HCT116 (cell line): ENCODE measurements around the gene SYT9. TPM values are rescaled to one million over a fixed set of nuclear protein-coding genes. Genes with fewer than 3 reads are reported as not detected.

Experiments used
- ATAC-seq: fragments of 200-7000 bp; cut with Tn5 transposase; 2 replicates; pipeline ENCODE4 v1.9.1; 2020; ENCODE audit warnings: mild to moderate bottlenecking, moderate library complexity
- BruUV-seq: library from RNA; stranded (reverse); fragments of 400-500 nt; replicated peaks from 2 replicates; lab custom pipeline; 2021; lab: Mats Ljungman, UMichigan
- CTCF ChIA-PET: fragments of 300-600 bp; sonication (Branson Sonifier 250); formaldehyde crosslinking; loops from one replicate; lab custom pipeline; 2021; ENCODE audit warnings: antibody characterized with exemption; lab: Charles Lee
- POLR2A ChIA-PET: fragments of 300-600, 350-600 bp; sonication (Branson Sonifier 250); formaldehyde crosslinking; loops from one replicate; lab custom pipeline; 2021; ENCODE audit warnings: antibody characterized with exemption; lab: Charles Lee
- RAD21 ChIA-PET, 2 experiments: fragments of 300-600 bp; sonication (Branson Sonifier 250); formaldehyde crosslinking; loops; one replicate each; lab custom pipeline; 2023; ENCODE audit warnings: low total read pairs in 2 of 2; ENCODE audit not compliant: uncharacterized antibody in 2 of 2, unreplicated experiment in 2 of 2, low non-redundant PET in 1 of 2; lab: Charles Lee
- DNase-seq: peaks from one replicate; pipeline ENCODE4 v3.0.0-alpha.2; 2010; ENCODE audit warnings: low read depth, low spot score
- H2AFZ ChIP-seq: fragments of 200-600 bp; shearing (Covaris generic), sonication (generic); 2 replicates; pipeline ENCODE4 v1.6.1; 2017; ENCODE audit warnings: low read depth, mixed run types, mixed read lengths, antibody characterized with exemption, low read length; ENCODE audit not compliant: poor library complexity, severe bottlenecking
- H3K27ac ChIP-seq: 2 replicates; pipeline ENCODE4 v1.5.1; 2012; ENCODE audit warnings: low read depth, low read length
- H3K27me3 ChIP-seq: fragments of 200-600 bp; sonication (generic); 2 replicates; pipeline ENCODE4 v1.6.1; 2016; ENCODE audit warnings: mixed run types, low read length, mixed read lengths; ENCODE audit not compliant: insufficient read depth
- H3K36me3 ChIP-seq, 2 experiments: fragments of 200-500 bp in 1 of 2; fragments of 200-600 bp in 1 of 2; sonication (Bioruptor generic) in 1 of 2; sonication (generic) in 1 of 2; 2 replicates each; pipeline versions ENCODE4 v1.5.1 to v1.6.1; 2014 to 2016; ENCODE audit warnings: low read length in 2 of 2, inconsistent platforms in 1 of 2, mixed read lengths in 1 of 2, mixed run types in 1 of 2; ENCODE audit not compliant: insufficient read depth in 2 of 2, control insufficient read depth in 1 of 2
- H3K4me1 ChIP-seq, 2 experiments: fragments of 200-600 bp in 1 of 2; sonication (generic) in 1 of 2; 2 replicates each; pipeline versions ENCODE4 v1.5.1 to v1.6.1; 2012 to 2017; ENCODE audit warnings: low read length in 2 of 2, inconsistent platforms in 1 of 2, mild to moderate bottlenecking in 1 of 2, mixed read lengths in 1 of 2, mixed run types in 1 of 2, moderate library complexity in 1 of 2; ENCODE audit not compliant: insufficient read depth in 2 of 2, control insufficient read depth in 1 of 2
- H3K4me2 ChIP-seq: fragments of 200-600 bp; sonication (generic); 2 replicates; pipeline ENCODE4 v1.6.1; 2017; ENCODE audit warnings: mixed run types, low read length, mixed read lengths
- H3K4me3 ChIP-seq, 2 experiments: fragments of 200-600 bp in 1 of 2; sonication (generic) in 1 of 2; replicated peaks in 1 of 2; 2 replicates each; pipeline ENCODE4 v1.5.1; 2011 to 2016; ENCODE audit warnings: low read length in 2 of 2, control low read depth in 1 of 2, low read depth in 1 of 2, mild to moderate bottlenecking in 1 of 2, mixed read lengths in 1 of 2, mixed run types in 1 of 2
- H3K79me2 ChIP-seq: fragments of 200-600 bp; sonication (generic); 2 replicates; pipeline ENCODE4 v1.6.1; 2017; ENCODE audit warnings: mild to moderate bottlenecking, mixed run types, low read length, moderate library complexity, mixed read lengths; ENCODE audit not compliant: insufficient read depth
- H3K9ac ChIP-seq: fragments of 200-600 bp; sonication (generic); 2 replicates; pipeline ENCODE4 v1.6.1; 2016; ENCODE audit warnings: low read length, mixed read lengths
- H3K9me2 ChIP-seq: fragments of 200-600 bp; sonication (generic), shearing (Covaris generic); 2 replicates; pipeline ENCODE4 v1.6.1; 2017; ENCODE audit warnings: mixed run types, mild to moderate bottlenecking, moderate library complexity; ENCODE audit not compliant: insufficient read depth
- H3K9me3 ChIP-seq, 2 experiments: fragments of 200-500 bp in 1 of 2; fragments of 200-600 bp in 1 of 2; sonication (Bioruptor generic) in 1 of 2; sonication (generic) in 1 of 2; 2 replicates each; pipeline ENCODE4 v1.6.1; 2014 to 2017; ENCODE audit warnings: low read length in 2 of 2, mixed read lengths in 2 of 2, inconsistent platforms in 1 of 2, low read depth in 1 of 2, mild to moderate bottlenecking in 1 of 2, mixed run types in 1 of 2, moderate library complexity in 1 of 2; ENCODE audit not compliant: control insufficient read depth in 1 of 2, insufficient read depth in 1 of 2
- H4K20me1 ChIP-seq: fragments of 200-600 bp; sonication (generic), shearing (Covaris generic); 2 replicates; pipeline ENCODE4 v1.6.1; 2017; ENCODE audit warnings: mixed run types, mild to moderate bottlenecking, moderate library complexity; ENCODE audit not compliant: insufficient read depth
- CEBPB ChIP-seq: IDR thresholded peaks from 2 replicates; pipeline ENCODE4 v1.6.1; 2012; ENCODE audit warnings: low read depth
- EGR1 ChIP-seq: IDR thresholded peaks from 2 replicates; pipeline ENCODE4 v1.6.1; 2012; ENCODE audit warnings: low read depth
- ELF1 ChIP-seq: IDR thresholded peaks from 2 replicates; pipeline ENCODE4 v1.6.1; 2012; ENCODE audit warnings: low read depth, borderline replicate concordance
- EZH2phosphoT487 ChIP-seq: fragments of 200-600 bp; IDR thresholded peaks from 2 replicates; pipeline ENCODE4 v1.6.1; 2018; ENCODE audit warnings: antibody characterized with exemption, borderline replicate concordance
- FOSL1 ChIP-seq: IDR thresholded peaks from 2 replicates; pipeline ENCODE4 v1.6.1; 2012; ENCODE audit warnings: low read depth
- JUND ChIP-seq: IDR thresholded peaks from 2 replicates; pipeline ENCODE4 v1.6.1; 2012
- POLR2AphosphoS5 ChIP-seq: IDR thresholded peaks from 2 replicates; pipeline ENCODE4 v1.6.1; 2011; ENCODE audit warnings: mild to moderate bottlenecking, low read depth, low read length, moderate library complexity
- RAD21 ChIP-seq: IDR thresholded peaks from 2 replicates; pipeline ENCODE4 v1.6.1; 2012; ENCODE audit warnings: low read depth, mild to moderate bottlenecking
- SIN3A ChIP-seq: IDR thresholded peaks from 2 replicates; pipeline ENCODE4 v1.6.1; 2012; ENCODE audit warnings: low read depth
- SP1 ChIP-seq: IDR thresholded peaks from 2 replicates; pipeline ENCODE4 v1.6.1; 2012; ENCODE audit warnings: low read depth
- TCF7L2 ChIP-seq: IDR thresholded peaks from 2 replicates; pipeline ENCODE4 v1.7.0; 2011; ENCODE audit warnings: borderline replicate concordance, inconsistent platforms; ENCODE audit not compliant: insufficient read depth, insufficient read length; ENCODE audit errors: extremely low read depth
- YY1 ChIP-seq: IDR thresholded peaks from 2 replicates; pipeline ENCODE4 v1.6.1; 2011; ENCODE audit warnings: low read length, low read depth, moderate library complexity, mild to moderate bottlenecking; ENCODE audit not compliant: insufficient replicate concordance; ENCODE audit errors: extremely low read depth
- ZFX ChIP-seq: fragments of 450-650 bp; IDR thresholded peaks from 2 replicates; pipeline ENCODE4 v1.6.1; 2017
- intact Hi-C: fragments of 100-400 bp; cut with micrococcal nuclease; formaldehyde crosslinking; loops from 2 replicates; pipeline ENCODE4 v1.10.0; 2022
- total RNA-seq: library from RNA; stranded (reverse); gene quantifications from one replicate; pipeline ENCODE4 v1.2.1, GENCODE V29; 2021; ENCODE audit not compliant: unreplicated experiment
- TF ChIP-seq, protein P1 (sequence below): IDR thresholded peaks from 2 replicates; pipeline ENCODE4 v1.6.1; 2011; ENCODE audit warnings: mild to moderate bottlenecking, low read length, moderate library complexity; ENCODE audit not compliant: insufficient replicate concordance; ENCODE audit errors: extremely low read depth
- TF ChIP-seq, protein P2 (sequence below): IDR thresholded peaks from 2 replicates; pipeline ENCODE4 v1.6.1; 2012; ENCODE audit warnings: low read depth
- TF ChIP-seq, protein P3 (sequence below), 3 experiments: fragments of 200-600 bp in 1 of 3; sonication (generic) in 1 of 3; IDR thresholded peaks in 2 of 3; conservative IDR thresholded peaks in 1 of 3; 2 replicates each; pipeline ENCODE4 v1.5.1; 2012 to 2017; ENCODE audit warnings: low read depth in 2 of 3, low read length in 2 of 3, antibody characterized with exemption in 1 of 3, borderline replicate concordance in 1 of 3, control low read depth in 1 of 3, mild to moderate bottlenecking in 1 of 3, mixed read lengths in 1 of 3, mixed run types in 1 of 3, moderate library complexity in 1 of 3; ENCODE audit not compliant: insufficient read depth in 1 of 3
- TF ChIP-seq, protein P4 (sequence below): IDR thresholded peaks from 2 replicates; pipeline ENCODE4 v1.6.1; 2012

SYT9 gene
- total RNA-seq, 1 experiment from 2014 or later, result not detected

DNA sequence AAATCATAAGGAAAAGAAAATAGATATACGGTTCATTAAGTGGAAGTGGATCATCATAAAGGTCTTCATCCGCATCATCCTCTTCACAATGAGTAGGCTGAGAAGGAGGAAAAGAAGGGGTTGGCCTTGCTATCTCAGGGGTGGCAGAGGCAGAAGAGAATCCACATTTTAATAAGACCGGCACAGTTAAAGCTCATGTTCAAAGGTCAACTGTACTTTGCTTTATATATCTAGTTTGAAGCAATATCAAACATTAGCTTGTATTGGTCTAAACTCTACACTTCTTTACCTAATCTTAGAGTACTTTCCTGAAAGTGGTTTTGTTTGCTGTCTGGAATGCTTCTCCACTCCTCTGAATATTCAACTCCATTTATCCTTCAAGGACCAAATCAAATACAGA is 256.4 kb downstream of the SYT9 start:
- Histone ChIP-seq H3K27ac (no peak overlapping the region), H3K9me3 (no peaks in the 10 kb centered on the region), H3K27me3 (no peaks in the 10 kb centered on the region), H2AFZ (no peak overlapping the region), H3K4me2 (no peak overlapping the region), H3K79me2 (no peaks in the 10 kb centered on the region), H3K4me3 (no peak overlapping the region), H3K9ac (no peak overlapping the region), H3K36me3 (no peaks in the 10 kb centered on the region), H3K9me2 (no peaks in the 10 kb centered on the region), H4K20me1 (no peaks in the 10 kb centered on the region), H3K4me1 (peaks cover 4 to 7% of the 10 kb centered on the region in 2 experiments; a peak in 3 of 4 replicates)
- ChIA-PET RAD21 (no interaction called here), POLR2A (no interaction called here), CTCF (no interaction called here)
- BruUV-seq, result no TSS peak
- intact Hi-C loops, result no loop called here
- no peak for TF ChIP-seq RAD21
- TF ChIP-seq, protein P1, sequence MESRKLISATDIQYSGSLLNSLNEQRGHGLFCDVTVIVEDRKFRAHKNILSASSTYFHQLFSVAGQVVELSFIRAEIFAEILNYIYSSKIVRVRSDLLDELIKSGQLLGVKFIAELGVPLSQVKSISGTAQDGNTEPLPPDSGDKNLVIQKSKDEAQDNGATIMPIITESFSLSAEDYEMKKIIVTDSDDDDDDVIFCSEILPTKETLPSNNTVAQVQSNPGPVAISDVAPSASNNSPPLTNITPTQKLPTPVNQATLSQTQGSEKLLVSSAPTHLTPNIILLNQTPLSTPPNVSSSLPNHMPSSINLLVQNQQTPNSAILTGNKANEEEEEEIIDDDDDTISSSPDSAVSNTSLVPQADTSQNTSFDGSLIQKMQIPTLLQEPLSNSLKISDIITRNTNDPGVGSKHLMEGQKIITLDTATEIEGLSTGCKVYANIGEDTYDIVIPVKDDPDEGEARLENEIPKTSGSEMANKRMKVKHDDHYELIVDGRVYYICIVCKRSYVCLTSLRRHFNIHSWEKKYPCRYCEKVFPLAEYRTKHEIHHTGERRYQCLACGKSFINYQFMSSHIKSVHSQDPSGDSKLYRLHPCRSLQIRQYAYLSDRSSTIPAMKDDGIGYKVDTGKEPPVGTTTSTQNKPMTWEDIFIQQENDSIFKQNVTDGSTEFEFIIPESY, result no peak
- TF ChIP-seq ZFX, result no peak
- TF ChIP-seq SIN3A, result no peak
- TF ChIP-seq, protein P2, sequence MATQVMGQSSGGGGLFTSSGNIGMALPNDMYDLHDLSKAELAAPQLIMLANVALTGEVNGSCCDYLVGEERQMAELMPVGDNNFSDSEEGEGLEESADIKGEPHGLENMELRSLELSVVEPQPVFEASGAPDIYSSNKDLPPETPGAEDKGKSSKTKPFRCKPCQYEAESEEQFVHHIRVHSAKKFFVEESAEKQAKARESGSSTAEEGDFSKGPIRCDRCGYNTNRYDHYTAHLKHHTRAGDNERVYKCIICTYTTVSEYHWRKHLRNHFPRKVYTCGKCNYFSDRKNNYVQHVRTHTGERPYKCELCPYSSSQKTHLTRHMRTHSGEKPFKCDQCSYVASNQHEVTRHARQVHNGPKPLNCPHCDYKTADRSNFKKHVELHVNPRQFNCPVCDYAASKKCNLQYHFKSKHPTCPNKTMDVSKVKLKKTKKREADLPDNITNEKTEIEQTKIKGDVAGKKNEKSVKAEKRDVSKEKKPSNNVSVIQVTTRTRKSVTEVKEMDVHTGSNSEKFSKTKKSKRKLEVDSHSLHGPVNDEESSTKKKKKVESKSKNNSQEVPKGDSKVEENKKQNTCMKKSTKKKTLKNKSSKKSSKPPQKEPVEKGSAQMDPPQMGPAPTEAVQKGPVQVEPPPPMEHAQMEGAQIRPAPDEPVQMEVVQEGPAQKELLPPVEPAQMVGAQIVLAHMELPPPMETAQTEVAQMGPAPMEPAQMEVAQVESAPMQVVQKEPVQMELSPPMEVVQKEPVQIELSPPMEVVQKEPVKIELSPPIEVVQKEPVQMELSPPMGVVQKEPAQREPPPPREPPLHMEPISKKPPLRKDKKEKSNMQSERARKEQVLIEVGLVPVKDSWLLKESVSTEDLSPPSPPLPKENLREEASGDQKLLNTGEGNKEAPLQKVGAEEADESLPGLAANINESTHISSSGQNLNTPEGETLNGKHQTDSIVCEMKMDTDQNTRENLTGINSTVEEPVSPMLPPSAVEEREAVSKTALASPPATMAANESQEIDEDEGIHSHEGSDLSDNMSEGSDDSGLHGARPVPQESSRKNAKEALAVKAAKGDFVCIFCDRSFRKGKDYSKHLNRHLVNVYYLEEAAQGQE, result no peak
- no peak for TF ChIP-seq ELF1
- TF ChIP-seq POLR2AphosphoS5, result no peak
- TF ChIP-seq EZH2phosphoT487, result no peak
- TF ChIP-seq TCF7L2, result no peak
- no peak for TF ChIP-seq JUND
- TF ChIP-seq YY1, result no peak
- TF ChIP-seq FOSL1, result no peak
- TF ChIP-seq, protein P3, sequence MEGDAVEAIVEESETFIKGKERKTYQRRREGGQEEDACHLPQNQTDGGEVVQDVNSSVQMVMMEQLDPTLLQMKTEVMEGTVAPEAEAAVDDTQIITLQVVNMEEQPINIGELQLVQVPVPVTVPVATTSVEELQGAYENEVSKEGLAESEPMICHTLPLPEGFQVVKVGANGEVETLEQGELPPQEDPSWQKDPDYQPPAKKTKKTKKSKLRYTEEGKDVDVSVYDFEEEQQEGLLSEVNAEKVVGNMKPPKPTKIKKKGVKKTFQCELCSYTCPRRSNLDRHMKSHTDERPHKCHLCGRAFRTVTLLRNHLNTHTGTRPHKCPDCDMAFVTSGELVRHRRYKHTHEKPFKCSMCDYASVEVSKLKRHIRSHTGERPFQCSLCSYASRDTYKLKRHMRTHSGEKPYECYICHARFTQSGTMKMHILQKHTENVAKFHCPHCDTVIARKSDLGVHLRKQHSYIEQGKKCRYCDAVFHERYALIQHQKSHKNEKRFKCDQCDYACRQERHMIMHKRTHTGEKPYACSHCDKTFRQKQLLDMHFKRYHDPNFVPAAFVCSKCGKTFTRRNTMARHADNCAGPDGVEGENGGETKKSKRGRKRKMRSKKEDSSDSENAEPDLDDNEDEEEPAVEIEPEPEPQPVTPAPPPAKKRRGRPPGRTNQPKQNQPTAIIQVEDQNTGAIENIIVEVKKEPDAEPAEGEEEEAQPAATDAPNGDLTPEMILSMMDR (IDR thresholded peaks at IDR 0.05 in 2 of 3, conservative IDR thresholded peaks at IDR 0.05 in 1 of 3; ENCODE audit: borderline replicate concordance in 1 of 3, insufficient read depth in 1 of 3, low read depth in 2 of 3, low read length in 2 of 3), result no peak
- TF ChIP-seq, protein P4, sequence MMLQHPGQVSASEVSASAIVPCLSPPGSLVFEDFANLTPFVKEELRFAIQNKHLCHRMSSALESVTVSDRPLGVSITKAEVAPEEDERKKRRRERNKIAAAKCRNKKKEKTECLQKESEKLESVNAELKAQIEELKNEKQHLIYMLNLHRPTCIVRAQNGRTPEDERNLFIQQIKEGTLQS, result no peak
- TF ChIP-seq SP1, result no peak
- no peak for TF ChIP-seq CEBPB
- TF ChIP-seq EGR1, result no peak
- ATAC-seq (no peak), DNase-seq (no peak)
